HEK293 (cell line): Measurements from ENCODE around the gene SMAGP.
"Not testable (repeated sequence)": the region's sequence is repeated elsewhere in the genome, so short reads cannot be mapped to it uniquely, and the experiment has no call there.

Experiments used
- CTCF ChIA-PET: fragments of 350-600 bp; formaldehyde crosslinking; extraction: SDS; loops from one replicate; lab custom pipeline; 2021; ENCODE audit warnings: antibody characterized with exemption; lab: Yijun Ruan, JAX
- POLR2A ChIA-PET: fragments of 300-600 bp; formaldehyde crosslinking; extraction: SDS; loops from one replicate; lab custom pipeline; 2020; ENCODE audit warnings: antibody characterized with exemption, inconsistent platforms; lab: Yijun Ruan, JAX
- H3K27ac ChIP-seq: fragments of 200-500 bp; sonication (Bioruptor generic); 2 replicates; pipeline ENCODE4 v1.5.1; 2014; ENCODE audit warnings: low read depth, low read length, control low read depth, inconsistent platforms; ENCODE audit errors: extremely low read depth
- H3K36me3 ChIP-seq, 2 experiments: fragments of 200-500 bp in 1 of 2; sonication (Bioruptor generic) in 1 of 2; 1 replicate in 1 of 2; 2 replicates in 1 of 2; pipeline ENCODE4 v1.5.1; 2014 to 2017; ENCODE audit warnings: inconsistent platforms in 2 of 2, low read length in 2 of 2; ENCODE audit not compliant: control insufficient read depth in 2 of 2, insufficient read depth in 1 of 2
- H3K4me1 ChIP-seq: fragments of 200-500 bp; sonication (Bioruptor generic); 2 replicates; pipeline ENCODE4 v1.5.1; 2014; ENCODE audit warnings: mild to moderate bottlenecking, low read length, inconsistent platforms; ENCODE audit not compliant: control insufficient read depth, insufficient read depth
- H3K4me3 ChIP-seq: 2 replicates; pipeline ENCODE4 v1.5.1; 2011; ENCODE audit warnings: low read depth, mild to moderate bottlenecking, control low read depth, low read length, moderate library complexity
- H3K9me3 ChIP-seq: fragments of 200-500 bp; sonication (Bioruptor generic); 2 replicates; pipeline ENCODE4 v1.5.1; 2014; ENCODE audit warnings: low read depth, low read length, inconsistent platforms; ENCODE audit not compliant: control insufficient read depth, insufficient read depth
- GFI1B ChIP-seq: fragments of 450-650 bp; formaldehyde crosslinking; IDR thresholded peaks from 2 replicates; pipeline ENCODE4 v1.5.1; 2016; ENCODE audit warnings: missing biosample characterization, missing genetic modification characterization
- KLF1 ChIP-seq: fragments of 450-650 bp; formaldehyde crosslinking; IDR thresholded peaks from 2 replicates; pipeline ENCODE4 v1.5.1; 2016; ENCODE audit warnings: missing biosample characterization, missing genetic modification characterization
- MEIS1 ChIP-seq: sonication (generic); formaldehyde crosslinking; IDR thresholded peaks from 2 replicates; pipeline ENCODE4 v1.8.1; 2022; ENCODE audit warnings: missing genetic modification reagents, mild to moderate bottlenecking, borderline replicate concordance
- MYNN ChIP-seq: fragments of 450-650 bp; formaldehyde crosslinking; IDR thresholded peaks from 2 replicates; pipeline ENCODE4 v1.5.1; 2016; ENCODE audit warnings: missing biosample characterization, missing genetic modification characterization, borderline replicate concordance
- OVOL3 ChIP-seq: fragments of 450-650 bp; formaldehyde crosslinking; IDR thresholded peaks from 2 replicates; pipeline ENCODE4 v1.5.1; 2016; ENCODE audit warnings: missing biosample characterization, missing genetic modification characterization
- PBX3 ChIP-seq: sonication (generic); formaldehyde crosslinking; IDR thresholded peaks from 2 replicates; pipeline ENCODE4 v1.8.1; 2022; ENCODE audit warnings: mild to moderate bottlenecking, moderate library complexity, missing genetic modification reagents
- SCRT1 ChIP-seq: fragments of 450-650 bp; formaldehyde crosslinking; IDR thresholded peaks from 2 replicates; pipeline ENCODE4 v1.5.1; 2016; ENCODE audit warnings: missing biosample characterization, missing genetic modification characterization, borderline replicate concordance
- SCRT2 ChIP-seq: fragments of 450-650 bp; formaldehyde crosslinking; IDR thresholded peaks from 2 replicates; pipeline ENCODE4 v1.5.1; 2016; ENCODE audit warnings: missing biosample characterization, missing genetic modification characterization
- WT1 ChIP-seq: fragments of 450-650 bp; formaldehyde crosslinking; IDR thresholded peaks from 2 replicates; pipeline ENCODE4 v1.5.1; 2016; ENCODE audit warnings: missing biosample characterization, missing genetic modification characterization
- ZBTB10 ChIP-seq: fragments of 450-650 bp; formaldehyde crosslinking; IDR thresholded peaks from 2 replicates; pipeline ENCODE4 v1.5.1; 2016; ENCODE audit warnings: missing biosample characterization, missing genetic modification characterization
- ZNF114 ChIP-seq: fragments of 450-650 bp; formaldehyde crosslinking; IDR thresholded peaks from 2 replicates; pipeline ENCODE4 v1.5.0; 2017; ENCODE audit warnings: missing biosample characterization, missing genetic modification characterization
- ZNF121 ChIP-seq: fragments of 450-650 bp; formaldehyde crosslinking; IDR thresholded peaks from 2 replicates; pipeline ENCODE4 v1.5.1; 2016; ENCODE audit warnings: missing biosample characterization, missing genetic modification characterization
- ZNF18 ChIP-seq: fragments of 450-650 bp; formaldehyde crosslinking; IDR thresholded peaks from 2 replicates; pipeline ENCODE4 v1.5.1; 2016; ENCODE audit warnings: missing biosample characterization, missing genetic modification characterization
- ZNF19 ChIP-seq: fragments of 450-650 bp; formaldehyde crosslinking; IDR thresholded peaks from 2 replicates; pipeline ENCODE4; 2016; ENCODE audit warnings: missing biosample characterization, missing genetic modification characterization, low read depth
- ZNF221 ChIP-seq: fragments of 450-650 bp; formaldehyde crosslinking; IDR thresholded peaks from 2 replicates; pipeline ENCODE4 v1.5.1; 2017; ENCODE audit warnings: missing biosample characterization, missing genetic modification characterization, borderline replicate concordance
- ZNF292 ChIP-seq: fragments of 450-650 bp; formaldehyde crosslinking; IDR thresholded peaks from 2 replicates; pipeline ENCODE4 v1.5.1; 2016; ENCODE audit warnings: low read depth, missing biosample characterization, missing genetic modification characterization, borderline replicate concordance
- ZNF423 ChIP-seq: fragments of 450-650 bp; formaldehyde crosslinking; IDR thresholded peaks from 2 replicates; pipeline ENCODE4 v1.5.1; 2016; ENCODE audit warnings: missing biosample characterization, missing genetic modification characterization
- ZNF433 ChIP-seq: fragments of 450-650 bp; formaldehyde crosslinking; IDR thresholded peaks from 2 replicates; pipeline ENCODE4 v1.5.1; 2016; ENCODE audit warnings: missing biosample characterization, missing genetic modification characterization, low read depth
- ZNF529 ChIP-seq: fragments of 450-650 bp; formaldehyde crosslinking; IDR thresholded peaks from 2 replicates; pipeline ENCODE4 v1.5.1; 2017; ENCODE audit warnings: missing genetic modification characterization, missing biosample characterization; ENCODE audit not compliant: insufficient replicate concordance
- ZNF707 ChIP-seq: fragments of 450-650 bp; formaldehyde crosslinking; IDR thresholded peaks from 2 replicates; pipeline ENCODE4 v1.5.1; 2016; ENCODE audit warnings: missing biosample characterization, missing genetic modification characterization

SMAGP gene

GRCh38 chr12:51318846-51319599, 48.8 kb upstream of the SMAGP start:
- no peaks in the 10 kb centered on the region for H3K4me1 ChIP-seq
- CTCF ChIA-PET: no interaction called here
- H3K36me3 ChIP-seq: no peaks in the 10 kb centered on the region
- H3K9me3 ChIP-seq: no peaks in the 10 kb centered on the region
- POLR2A ChIA-PET: no interaction called here
- no peak overlapping the region for H3K4me3 ChIP-seq
- no peak overlapping the region for H3K27ac ChIP-seq
- no peak for TF ChIP-seq MEIS1 (CRISPR knock-in tag)
- TF ChIP-seq ZNF221 (tag by site-specific recombination): no peak
- TF ChIP-seq ZNF433 (tag by site-specific recombination): no peak
- no peak for TF ChIP-seq ZNF114
- peak; percentile 65; the same call in 1 of the 2 replicates for TF ChIP-seq SCRT1
- no peak for TF ChIP-seq ZNF707 (tag by site-specific recombination)
- TF ChIP-seq SCRT2 (tag by site-specific recombination): peak; percentile 91
- TF ChIP-seq KLF1 (tag by site-specific recombination): peak; percentile 76
- no peak for TF ChIP-seq ZNF423
- TF ChIP-seq OVOL3: no peak

- H3K27ac ChIP-seq, H3K4me3 ChIP-seq, H3K36me3 ChIP-seq, H3K9me3 ChIP-seq, CTCF ChIA-PET, H3K4me1 ChIP-seq, POLR2A ChIA-PET: not testable (repeated sequence)
Observed at GRCh38 chr12:51318057-51318806, 48.0 kb upstream of the SMAGP start.

- POLR2A ChIA-PET: no interaction called here
Observed at GRCh38 chr12:51311389-51311788, 41.2 kb upstream of the SMAGP start.

GRCh38 chr12:51307655-51308593, 37.7 kb upstream of the SMAGP start:
- Histone ChIP-seq H3K4me1 (no peaks in the 10 kb centered on the region), H3K9me3 (no peaks in the 10 kb centered on the region), H3K27ac (no peak overlapping the region), H3K4me3 (no peak overlapping the region), H3K36me3 (no peaks in the 10 kb centered on the region)
- CTCF ChIA-PET: interaction anchor here (0.6 to 1.4 kb wide), 3 partner anchors 31 to 567 kb away, joined by 3 to 5 read pairs (median 3); no protein-coding TSS in a partner anchor
- POLR2A ChIA-PET: interaction anchor here (0.6 to 0.7 kb wide), 2 partner anchors 16 to 68 kb away, joined by 3 read pairs; no protein-coding TSS in a partner anchor
- TF ChIP-seq WT1 (tag by site-specific recombination) (no peak), SCRT2 (tag by site-specific recombination) (peak; percentile 89), ZNF529 (tag by site-specific recombination) (no peak), ZNF18 (no peak), ZNF19 (tag by site-specific recombination) (no peak), PBX3 (CRISPR knock-in tag) (no peak), ZBTB10 (tag by site-specific recombination) (no peak), GFI1B (tag by site-specific recombination) (no peak), ZNF292 (tag by site-specific recombination) (no peak)

More at GRCh38 chr12:51311389-51311788, 41.2 kb upstream of the SMAGP start:
- no peaks in the 10 kb centered on the region for H3K4me1 ChIP-seq
- no peak overlapping the region for H3K4me3 ChIP-seq
- H3K9me3 ChIP-seq: no peaks in the 10 kb centered on the region
- no peak overlapping the region for H3K27ac ChIP-seq
- no peaks in the 10 kb centered on the region for H3K36me3 ChIP-seq
- CTCF ChIA-PET: no interaction called here
- TF ChIP-seq ZNF121 (tag by site-specific recombination) (peak; percentile 82), MYNN (tag by site-specific recombination) (no peak)
